Measurements from ENCODE around the gene KIAA1671.
"Not testable (repeated sequence)": the region's sequence is repeated elsewhere in the genome, so short reads cannot be mapped to it uniquely, and the experiment has no call there.

Gene KIAA1671

DNA sequence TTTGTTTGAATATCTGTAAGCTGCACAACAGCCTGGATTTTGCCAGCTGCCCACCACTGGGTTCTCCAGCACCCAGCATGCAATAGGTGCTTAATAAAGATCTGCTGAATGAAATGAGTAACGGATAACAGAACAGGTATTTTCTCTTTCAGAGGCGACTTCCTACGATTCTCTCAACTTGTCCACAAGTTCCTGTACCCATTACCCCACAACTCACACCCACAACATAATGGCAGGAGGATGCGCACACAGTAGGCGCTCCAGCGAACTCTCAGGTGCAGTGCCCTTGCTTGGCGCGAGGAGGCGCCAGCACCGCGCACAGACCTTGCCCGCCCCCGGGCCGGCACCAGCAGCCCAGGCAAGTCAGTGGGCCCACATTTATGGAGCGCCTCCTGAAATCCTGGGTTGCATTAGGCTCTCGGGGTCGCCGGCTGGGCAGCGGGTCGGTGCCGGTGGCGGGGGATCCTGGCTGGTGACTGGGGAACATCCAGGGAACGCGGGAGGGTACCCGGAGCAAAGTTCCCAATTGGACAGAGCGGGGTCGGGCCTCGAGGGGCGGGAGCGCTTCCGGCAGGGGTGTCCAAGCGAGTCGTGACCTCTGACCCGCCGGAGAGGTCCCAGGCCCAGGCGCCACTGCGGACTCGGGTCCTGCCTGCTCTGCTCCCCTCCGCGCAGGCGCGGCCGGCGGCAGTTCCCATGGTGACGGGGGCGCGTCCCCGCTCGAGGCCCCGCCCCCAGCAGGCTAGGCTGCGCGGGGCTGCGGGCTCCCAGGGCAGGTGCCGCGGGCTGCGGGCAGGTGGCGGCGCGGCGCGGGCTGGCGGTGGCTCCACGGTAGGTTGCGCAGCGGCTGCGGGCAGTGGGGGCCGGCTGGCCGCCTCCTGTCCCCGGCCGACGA is at the start of gene KIAA1671:
Gene KIAA1671, plus strand, starts transcription at position 775 of the 895 bp plus-strand sequence. CDS start 75,284 bp downstream, outside the sequence.
- peak; percentile 41 for TF ChIP-seq CTCF (IDR thresholded peaks at IDR 0.05; ENCODE audit: low read depth, low read length)
- peak within 1 kb of the TSS; percentile 29; the same call in 1 of the 2 replicates for H3K4me3 ChIP-seq (ENCODE audit: low read depth, low read length)

DNA sequence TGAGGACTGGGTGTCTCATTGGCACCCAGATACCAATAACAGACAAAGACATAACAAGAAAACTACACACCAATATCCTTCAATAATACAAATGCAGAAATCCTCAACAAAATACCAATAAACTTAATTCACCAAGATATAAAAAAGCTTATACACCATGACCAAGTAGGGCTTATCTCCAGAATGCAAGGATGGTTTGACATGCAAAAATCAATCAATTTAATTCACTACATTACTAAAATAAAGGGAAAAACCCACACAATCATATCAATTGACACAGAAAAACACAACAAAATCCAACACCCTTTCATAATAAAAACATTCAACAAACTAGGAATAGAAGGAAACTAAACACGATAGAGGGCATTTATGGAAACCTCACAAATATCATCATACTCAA is 46.6 kb upstream of the KIAA1671 start:
- H3K4me3 ChIP-seq (ENCODE audit: low read depth, low read length) = no peak overlapping the region
- TF ChIP-seq CTCF (IDR thresholded peaks at IDR 0.05; ENCODE audit: low read depth, low read length) = no peak

GRCh38 chr22:24907101-24907500 is 45.4 kb upstream of the KIAA1671 start:
- H3K4me3 ChIP-seq (ENCODE audit: low read depth, low read length) = not testable (repeated sequence)

GRCh38 chr22:24920029-24920428 is 32.5 kb upstream of the KIAA1671 start:
- no peak for TF ChIP-seq CTCF (IDR thresholded peaks at IDR 0.05; ENCODE audit: low read depth, low read length)
- no peak overlapping the region for H3K4me3 ChIP-seq (ENCODE audit: low read depth, low read length)

- no peak for TF ChIP-seq CTCF (IDR thresholded peaks at IDR 0.05; ENCODE audit: low read depth, low read length)
- no peak overlapping the region for H3K4me3 ChIP-seq (ENCODE audit: low read depth, low read length)
Measured at GRCh38 chr22:24925586-24926427, 26.7 kb upstream of the KIAA1671 start.

DNA sequence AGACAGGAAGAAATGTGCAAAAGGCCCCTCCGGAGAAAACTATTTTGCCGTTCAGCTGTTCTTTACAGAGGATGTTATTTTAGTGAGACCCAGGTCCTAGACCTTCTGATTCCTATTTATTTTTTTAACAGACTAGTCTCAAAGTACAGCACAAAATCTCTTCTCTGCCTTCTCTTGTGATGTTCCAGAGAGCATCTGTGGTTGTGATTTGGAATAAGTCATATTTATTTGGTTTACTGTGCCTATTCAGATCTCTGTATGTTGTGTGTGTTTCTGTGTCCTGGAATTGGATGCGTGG is 26.1 kb upstream of the KIAA1671 start:
- no peak overlapping the region for H3K4me3 ChIP-seq (ENCODE audit: low read depth, low read length)
- no peak for TF ChIP-seq CTCF (IDR thresholded peaks at IDR 0.05; ENCODE audit: low read depth, low read length)

DNA sequence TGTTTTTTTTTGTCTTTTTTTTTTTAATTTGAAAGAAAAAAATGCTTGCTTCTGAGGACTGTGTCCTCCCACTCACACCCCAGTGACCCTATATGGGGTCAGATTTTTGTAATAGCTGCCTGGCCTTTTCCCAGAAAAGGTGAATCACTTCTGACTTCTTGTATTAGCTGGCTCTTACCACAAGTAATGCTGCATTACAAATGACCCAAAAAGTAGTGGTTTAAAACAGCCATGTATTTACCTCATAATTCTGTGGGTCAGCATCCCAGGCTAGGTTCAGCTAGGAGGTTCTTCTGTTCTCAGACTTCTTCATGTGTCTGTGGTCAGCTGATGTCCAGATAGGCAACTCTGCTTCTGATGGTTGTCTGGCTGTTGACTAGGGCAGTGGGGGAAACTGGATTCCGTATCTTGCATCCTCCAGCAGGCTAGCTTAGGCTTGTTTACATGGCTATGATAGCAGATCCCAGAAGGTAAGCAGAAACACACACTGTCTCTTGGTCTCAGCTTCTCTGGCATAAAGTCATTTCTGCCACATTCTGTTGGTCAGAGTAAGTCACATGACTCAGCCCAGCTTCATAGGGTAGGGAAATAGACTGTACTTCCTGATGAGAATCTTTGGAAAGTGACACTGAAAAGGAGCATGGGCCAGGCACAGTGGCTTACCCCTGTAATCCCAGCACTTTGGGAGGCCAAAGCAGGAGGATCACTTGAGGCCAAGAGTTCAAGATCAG is 25.5 kb upstream of the KIAA1671 start:
- TF ChIP-seq CTCF (IDR thresholded peaks at IDR 0.05; ENCODE audit: low read depth, low read length) = no peak

More for the DNA sequence above, 25.5 kb upstream of the KIAA1671 start:
- no peak overlapping the region for H3K4me3 ChIP-seq (ENCODE audit: low read depth, low read length)

Data from WI38 (cell line).